Measurements from ENCODE around the gene ZNF518B. TPM values are rescaled to one million over a fixed set of nuclear protein-coding genes. Genes with fewer than 3 reads are reported as not detected.

Gene ZNF518B
- total and polyA plus RNA-seq, 9 of the 15 experiments (the other 6 are each of a cell fraction or from before 2014, with no cell fraction given): 13.1 to 48.9 (median 37.5) TPM

DNA sequence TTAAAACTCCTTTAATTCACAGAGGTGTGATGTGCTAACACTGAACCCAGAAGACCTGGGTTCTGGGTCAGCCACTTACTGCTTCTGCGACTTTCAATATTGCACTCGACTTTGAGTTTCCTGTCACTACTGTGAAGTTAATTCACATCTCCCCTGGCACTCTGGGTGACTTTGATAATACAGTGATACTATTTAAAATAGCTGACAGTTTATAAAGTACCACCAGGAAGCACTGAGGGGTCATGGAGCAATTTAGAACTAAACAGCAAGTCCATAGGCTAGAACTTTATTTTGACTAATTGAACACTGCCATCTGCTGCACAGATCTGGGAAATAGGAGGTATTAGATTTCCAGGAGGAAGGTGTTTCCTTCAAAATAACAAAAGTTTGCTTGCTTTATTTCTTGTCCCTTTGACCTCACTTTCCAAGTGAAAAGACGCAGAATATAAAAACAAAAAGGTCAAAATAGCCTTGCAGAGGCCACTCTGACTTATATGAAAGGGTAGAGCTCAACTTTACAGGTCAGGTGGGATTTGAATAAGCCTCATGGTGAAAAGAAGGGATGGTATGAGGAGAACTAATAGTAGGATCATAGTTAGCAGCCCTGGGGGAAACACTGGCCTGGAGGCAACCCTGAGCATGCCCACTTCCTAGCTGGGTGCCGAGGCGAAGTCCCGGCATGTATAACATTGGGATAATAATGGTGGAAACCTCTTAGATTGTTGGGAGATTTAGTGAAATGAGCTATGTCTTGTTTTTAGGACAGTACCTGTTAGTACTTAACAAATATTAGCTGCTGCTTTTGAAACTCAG is 53.4 kb downstream of the ZNF518B start (continued):
- TF ChIP-seq, protein P1, sequence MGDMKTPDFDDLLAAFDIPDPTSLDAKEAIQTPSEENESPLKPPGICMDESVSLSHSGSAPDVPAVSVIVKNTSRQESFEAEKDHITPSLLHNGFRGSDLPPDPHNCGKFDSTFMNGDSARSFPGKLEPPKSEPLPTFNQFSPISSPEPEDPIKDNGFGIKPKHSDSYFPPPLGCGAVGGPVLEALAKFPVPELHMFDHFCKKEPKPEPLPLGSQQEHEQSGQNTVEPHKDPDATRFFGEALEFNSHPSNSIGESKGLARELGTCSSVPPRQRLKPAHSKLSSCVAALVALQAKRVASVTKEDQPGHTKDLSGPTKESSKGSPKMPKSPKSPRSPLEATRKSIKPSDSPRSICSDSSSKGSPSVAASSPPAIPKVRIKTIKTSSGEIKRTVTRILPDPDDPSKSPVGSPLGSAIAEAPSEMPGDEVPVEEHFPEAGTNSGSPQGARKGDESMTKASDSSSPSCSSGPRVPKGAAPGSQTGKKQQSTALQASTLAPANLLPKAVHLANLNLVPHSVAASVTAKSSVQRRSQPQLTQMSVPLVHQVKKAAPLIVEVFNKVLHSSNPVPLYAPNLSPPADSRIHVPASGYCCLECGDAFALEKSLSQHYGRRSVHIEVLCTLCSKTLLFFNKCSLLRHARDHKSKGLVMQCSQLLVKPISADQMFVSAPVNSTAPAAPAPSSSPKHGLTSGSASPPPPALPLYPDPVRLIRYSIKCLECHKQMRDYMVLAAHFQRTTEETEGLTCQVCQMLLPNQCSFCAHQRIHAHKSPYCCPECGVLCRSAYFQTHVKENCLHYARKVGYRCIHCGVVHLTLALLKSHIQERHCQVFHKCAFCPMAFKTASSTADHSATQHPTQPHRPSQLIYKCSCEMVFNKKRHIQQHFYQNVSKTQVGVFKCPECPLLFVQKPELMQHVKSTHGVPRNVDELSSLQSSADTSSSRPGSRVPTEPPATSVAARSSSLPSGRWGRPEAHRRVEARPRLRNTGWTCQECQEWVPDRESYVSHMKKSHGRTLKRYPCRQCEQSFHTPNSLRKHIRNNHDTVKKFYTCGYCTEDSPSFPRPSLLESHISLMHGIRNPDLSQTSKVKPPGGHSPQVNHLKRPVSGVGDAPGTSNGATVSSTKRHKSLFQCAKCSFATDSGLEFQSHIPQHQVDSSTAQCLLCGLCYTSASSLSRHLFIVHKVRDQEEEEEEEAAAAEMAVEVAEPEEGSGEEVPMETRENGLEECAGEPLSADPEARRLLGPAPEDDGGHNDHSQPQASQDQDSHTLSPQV (IDR thresholded peaks at IDR 0.05): peak; percentile 96
- TF ChIP-seq TRIM24 (IDR thresholded peaks at IDR 0.05) (0 out of 4 replicates have a peak, but pooled peaks of 1 of the 2 experiments have one; percentile 13), EHMT2 (IDR thresholded peaks at IDR 0.05) (0 out of 2 replicates have a peak, but pooled peaks have one; percentile 11), MEF2D (tag; conservative IDR thresholded peaks at IDR 0.05; ENCODE audit: low read depth) (0 out of 2 replicates have a peak, but pooled peaks have one; percentile 27), ARID1B (IDR thresholded peaks at IDR 0.05) (0 out of 2 replicates have a peak, but pooled peaks have one; percentile 19)
- TF ChIP-seq, protein P2, sequence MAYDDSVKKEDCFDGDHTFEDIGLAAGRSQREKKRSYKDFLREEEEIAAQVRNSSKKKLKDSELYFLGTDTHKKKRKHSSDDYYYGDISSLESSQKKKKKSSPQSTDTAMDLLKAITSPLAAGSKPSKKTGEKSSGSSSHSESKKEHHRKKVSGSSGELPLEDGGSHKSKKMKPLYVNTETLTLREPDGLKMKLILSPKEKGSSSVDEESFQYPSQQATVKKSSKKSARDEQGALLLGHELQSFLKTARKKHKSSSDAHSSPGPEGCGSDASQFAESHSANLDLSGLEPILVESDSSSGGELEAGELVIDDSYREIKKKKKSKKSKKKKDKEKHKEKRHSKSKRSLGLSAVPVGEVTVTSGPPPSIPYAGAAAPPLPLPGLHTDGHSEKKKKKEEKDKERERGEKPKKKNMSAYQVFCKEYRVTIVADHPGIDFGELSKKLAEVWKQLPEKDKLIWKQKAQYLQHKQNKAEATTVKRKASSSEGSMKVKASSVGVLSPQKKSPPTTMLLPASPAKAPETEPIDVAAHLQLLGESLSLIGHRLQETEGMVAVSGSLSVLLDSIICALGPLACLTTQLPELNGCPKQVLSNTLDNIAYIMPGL (CRISPR knock-in tag; IDR thresholded peaks at IDR 0.05): no peak
- TF ChIP-seq, protein P3, sequence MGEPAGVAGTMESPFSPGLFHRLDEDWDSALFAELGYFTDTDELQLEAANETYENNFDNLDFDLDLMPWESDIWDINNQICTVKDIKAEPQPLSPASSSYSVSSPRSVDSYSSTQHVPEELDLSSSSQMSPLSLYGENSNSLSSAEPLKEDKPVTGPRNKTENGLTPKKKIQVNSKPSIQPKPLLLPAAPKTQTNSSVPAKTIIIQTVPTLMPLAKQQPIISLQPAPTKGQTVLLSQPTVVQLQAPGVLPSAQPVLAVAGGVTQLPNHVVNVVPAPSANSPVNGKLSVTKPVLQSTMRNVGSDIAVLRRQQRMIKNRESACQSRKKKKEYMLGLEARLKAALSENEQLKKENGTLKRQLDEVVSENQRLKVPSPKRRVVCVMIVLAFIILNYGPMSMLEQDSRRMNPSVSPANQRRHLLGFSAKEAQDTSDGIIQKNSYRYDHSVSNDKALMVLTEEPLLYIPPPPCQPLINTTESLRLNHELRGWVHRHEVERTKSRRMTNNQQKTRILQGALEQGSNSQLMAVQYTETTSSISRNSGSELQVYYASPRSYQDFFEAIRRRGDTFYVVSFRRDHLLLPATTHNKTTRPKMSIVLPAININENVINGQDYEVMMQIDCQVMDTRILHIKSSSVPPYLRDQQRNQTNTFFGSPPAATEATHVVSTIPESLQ (CRISPR knock-in tag; IDR thresholded peaks at IDR 0.05): no peak
- TF ChIP-seq, protein P4, sequence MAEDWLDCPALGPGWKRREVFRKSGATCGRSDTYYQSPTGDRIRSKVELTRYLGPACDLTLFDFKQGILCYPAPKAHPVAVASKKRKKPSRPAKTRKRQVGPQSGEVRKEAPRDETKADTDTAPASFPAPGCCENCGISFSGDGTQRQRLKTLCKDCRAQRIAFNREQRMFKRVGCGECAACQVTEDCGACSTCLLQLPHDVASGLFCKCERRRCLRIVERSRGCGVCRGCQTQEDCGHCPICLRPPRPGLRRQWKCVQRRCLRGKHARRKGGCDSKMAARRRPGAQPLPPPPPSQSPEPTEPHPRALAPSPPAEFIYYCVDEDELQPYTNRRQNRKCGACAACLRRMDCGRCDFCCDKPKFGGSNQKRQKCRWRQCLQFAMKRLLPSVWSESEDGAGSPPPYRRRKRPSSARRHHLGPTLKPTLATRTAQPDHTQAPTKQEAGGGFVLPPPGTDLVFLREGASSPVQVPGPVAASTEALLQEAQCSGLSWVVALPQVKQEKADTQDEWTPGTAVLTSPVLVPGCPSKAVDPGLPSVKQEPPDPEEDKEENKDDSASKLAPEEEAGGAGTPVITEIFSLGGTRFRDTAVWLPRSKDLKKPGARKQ (CRISPR knock-in tag; IDR thresholded peaks at IDR 0.05): 0 out of 2 replicates have a peak, but pooled peaks have one; percentile 33

Data from K562 (cell line).